Activated CD4-positive, alpha-beta T cell treated with anti-CD3 and anti-CD28 coated beads for 48 hours (primary cell): Measurements from ENCODE around the gene MEIOB.
"Not testable (repeated sequence)": the region's sequence is repeated elsewhere in the genome, so short reads cannot be mapped to it uniquely, and the experiment has no call there.

Experiments
- DNase-seq: peaks from one replicate; pipeline ENCODE4 v3.0.0-alpha.2; 2020

MEIOB gene

DNA sequence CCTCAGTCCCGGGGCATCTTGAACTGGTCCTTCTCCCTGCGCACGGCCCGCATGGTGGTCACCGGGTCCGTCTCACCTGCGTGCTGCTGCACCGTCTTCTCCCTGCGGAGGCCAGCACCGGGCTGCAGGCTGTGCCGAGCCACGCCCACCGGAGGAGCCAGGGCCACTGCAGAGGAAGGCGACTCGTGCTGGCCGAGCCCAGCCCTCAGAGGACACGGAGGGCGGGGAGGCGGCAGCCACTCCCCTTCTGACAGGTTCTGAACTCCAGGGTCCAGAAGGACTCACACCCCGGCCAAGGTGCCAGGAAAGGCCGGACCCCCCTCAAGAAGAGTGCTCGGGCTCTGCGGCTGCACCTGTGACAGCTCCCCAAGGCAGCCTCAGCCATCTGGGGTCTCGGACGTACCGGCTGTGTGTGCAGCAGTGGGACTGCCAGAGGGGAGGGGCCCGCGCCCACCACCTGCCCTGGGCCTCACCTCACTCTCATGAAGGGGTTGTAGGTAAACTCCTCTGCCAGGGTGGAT lies 62.6 kb downstream of the MEIOB start:
- no peak for DNase-seq

DNA sequence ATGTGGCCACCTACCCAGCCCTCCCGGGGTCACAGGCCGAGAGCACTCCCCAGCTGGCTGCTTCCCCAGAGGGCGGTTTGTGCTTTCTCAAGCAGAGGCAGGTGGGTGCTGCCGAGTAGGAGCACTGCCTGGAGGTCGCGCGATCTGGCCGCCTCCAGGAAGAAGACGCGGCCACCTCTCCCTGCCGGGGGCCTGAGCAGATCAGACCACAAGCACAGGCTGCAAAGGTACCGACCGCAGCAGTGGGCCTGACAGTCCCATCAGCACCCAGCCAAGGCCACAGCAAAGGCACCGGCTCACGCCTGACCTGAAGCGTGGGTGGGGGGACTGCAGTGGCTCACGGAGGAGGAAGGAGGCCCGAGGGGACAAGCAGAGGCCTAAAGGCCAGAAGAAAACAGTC lies 63.3 kb downstream of the MEIOB start:
- no peak for DNase-seq

DNA sequence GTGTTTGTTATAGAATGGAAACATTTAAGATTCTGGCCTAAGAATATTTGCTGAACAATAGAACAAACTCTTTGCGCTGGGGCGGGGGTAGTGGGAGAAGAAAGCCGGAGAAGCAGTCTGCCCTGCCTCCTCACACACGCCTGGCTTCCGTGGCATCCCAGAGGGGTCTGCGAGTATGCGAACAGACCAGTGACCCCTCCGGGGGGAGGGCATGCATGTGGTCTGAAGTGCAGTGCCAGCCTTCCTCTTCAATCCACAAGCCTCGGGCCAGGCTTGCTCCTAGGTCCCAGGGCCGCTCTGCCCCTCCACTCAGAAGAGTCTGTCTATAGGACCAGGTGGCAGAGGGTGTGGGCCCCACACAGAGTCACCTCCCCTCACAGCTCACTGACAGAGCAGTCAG lies 64.3 kb downstream of the MEIOB start:
- DNase-seq, result no peak

DNA sequence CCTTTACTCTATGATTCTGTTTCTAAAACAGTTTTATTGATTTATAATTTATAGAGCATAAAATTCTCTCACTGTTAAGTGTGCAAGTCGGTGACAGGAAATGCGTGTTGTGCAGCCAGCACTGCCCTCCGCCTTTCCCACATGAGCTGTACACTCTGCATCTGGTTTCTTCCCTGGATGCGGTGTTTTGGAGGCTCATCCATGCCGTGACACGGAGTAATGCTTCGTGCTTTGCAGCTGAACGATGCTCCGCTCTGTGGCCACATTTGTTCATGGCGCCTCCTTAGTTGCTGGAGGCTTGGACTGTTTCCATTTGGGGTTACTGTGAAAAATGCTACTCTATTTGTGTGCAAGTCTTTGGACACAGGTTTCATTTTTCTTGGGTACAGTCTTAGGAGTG lies 71.3 kb downstream of the MEIOB start:
- no peak for DNase-seq

DNA sequence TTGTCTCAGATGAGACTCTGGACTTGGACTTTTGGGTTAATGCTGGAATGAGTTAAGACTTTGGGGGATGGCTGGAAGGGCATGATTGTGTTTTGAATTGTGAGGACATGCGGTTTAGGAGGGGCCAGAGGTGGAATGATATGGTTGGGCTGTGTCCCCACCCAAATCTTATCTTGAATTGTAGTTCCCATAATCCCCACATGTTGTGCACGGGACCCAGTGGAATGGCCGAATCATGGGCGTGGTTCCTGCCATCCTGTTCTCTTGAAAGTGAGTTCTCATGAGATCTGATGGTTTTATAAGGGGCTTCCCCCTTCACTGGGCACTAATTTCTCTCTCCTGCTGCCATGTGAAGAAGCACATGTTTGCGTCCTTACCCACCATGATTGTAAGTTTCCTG lies 72.7 kb downstream of the MEIOB start:
- not testable (repeated sequence) for DNase-seq

DNA sequence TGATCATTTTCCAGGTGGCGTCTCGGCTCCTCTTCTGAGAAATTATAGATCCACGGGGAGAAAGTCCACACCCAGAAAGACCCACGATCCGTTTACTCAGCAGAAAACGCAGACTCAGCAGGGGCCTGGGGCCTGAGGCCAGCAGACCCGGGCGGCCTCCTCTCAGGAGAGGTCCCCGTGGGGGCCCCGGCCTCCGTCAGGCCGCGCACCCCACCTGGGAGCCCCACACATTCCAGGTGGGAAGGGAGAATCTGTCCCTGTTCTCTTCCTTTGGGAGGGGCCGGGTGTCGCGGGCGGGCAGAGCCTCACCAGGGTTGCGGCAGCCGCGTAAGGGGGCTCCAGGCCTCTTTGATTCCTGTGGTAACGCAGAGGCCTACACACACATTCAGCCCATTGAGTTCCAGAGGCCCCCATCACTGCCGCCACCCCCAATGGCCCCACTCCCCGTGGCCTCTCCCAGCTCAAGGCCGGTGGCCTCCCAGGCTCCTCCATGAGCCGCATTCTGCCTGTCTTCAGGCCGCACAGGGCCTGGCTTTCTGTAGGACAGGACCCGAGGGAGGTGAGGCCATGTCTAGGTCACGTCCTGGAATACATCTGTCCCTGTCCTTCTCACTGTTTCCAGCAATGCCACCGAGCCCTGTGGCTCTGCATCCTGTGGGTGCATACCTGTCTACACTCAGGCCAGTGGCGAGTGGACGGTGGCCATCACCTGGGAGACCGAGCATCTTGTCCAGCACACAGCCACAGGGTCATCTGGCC lies 76.9 kb downstream of the MEIOB start:
- no peak for DNase-seq

DNA sequence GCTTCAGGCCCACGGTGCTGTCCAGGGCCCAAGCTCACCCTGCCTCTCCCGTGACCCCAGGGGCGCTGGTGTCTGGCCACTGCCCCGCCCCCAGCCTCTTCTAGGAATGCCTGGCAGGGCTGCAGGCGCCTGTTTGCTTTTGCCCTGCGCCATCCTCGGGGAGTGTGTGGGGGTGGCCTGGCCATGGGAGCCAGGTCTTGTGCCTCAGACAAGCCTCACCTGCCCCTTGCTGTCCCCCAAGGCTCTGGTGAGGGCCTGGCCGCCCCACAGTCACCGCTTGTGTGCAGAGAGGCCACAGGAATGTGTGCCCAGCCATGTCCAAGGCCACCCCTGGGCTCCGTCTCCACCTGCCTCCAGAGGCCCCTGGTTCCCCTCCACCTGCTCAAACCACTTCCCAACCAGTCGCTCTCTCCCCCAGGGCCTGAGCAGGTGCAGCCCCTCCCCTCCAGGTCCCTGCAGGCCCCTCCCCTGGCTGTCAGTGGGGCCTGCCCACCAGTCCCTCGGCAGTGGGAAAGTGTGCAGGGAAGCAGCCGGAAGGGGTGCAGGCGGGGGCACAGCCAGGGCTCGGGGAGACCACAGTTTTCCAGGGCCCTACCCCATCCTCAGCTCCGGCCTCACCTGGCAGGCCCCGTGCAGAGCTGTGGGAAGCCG lies 77.6 kb downstream of the MEIOB start:
- no peak for DNase-seq

DNA sequence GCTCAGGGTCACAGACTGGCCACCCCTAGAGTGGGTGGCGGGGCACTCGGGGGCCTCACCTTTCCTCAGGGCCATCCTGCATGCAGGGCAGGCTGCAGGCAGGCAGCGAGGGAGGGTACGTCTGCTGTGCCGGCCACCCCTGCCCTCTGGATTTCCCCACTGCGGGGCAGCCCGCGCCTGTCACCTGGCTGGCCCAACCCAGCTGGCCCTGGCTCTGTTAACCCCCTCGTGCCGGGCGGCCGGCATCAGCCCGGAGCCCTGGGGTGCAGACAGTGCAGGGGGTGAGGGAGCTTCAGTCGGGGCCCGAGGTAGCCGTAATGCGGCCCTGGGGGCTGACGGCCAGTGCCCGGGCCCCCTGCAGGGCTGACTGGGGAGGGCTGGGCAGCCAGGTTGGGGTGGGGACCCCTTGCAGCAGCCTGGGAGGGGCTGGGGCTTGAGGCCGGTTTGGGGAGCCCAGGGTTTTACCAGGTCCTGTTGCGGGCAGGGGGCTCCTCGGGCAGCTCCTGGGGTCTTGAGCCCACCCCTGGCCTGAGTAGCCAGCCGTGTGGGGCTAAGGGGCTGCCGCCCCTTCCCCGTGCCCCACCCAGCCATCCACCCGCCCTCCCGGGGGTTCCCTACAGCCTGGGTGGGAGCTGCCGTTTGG lies 78.3 kb downstream of the MEIOB start, which contains the start of gene IGFALS:
Gene IGFALS, minus strand, starts transcription at position 128 of the 643 bp plus-strand sequence. Its CDS starts 53 bp downstream, at position 75.
- DNase-seq, result no peak

DNA sequence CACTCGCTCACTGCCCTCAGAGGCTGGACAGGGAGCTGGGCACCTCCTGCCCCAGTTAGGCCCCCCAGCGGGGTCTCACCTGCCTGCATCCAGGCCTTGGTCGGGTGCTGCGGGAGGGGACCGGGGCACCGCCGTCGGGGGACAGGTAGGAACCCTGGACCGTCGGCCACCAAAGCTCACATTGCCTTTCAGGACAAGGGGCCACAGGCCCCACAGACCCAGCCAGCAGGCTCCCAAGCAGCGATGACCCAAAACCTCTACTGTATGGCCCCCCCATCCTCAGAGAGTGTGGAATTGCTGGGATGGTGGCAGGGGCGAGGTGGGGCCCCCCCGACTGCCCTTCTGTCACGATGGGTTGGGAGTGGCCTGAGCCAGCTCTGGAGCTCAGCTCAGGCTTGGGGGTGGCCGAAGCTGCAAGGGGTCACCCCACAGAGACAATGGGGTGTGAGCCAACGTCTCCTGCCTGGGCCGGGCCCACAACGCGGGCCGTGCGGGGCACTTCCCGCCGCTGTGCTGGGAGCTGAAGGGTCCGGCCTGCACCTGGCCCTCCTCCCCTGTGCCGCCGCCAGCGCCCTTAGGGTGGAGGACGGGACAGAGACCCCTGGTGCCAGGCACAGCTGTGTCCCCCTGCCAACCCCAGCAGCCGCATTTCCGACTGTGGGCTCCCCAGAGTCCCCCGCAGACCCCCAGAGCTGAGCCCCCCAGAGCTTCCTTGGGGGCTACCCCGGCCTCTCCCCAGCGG lies 79.0 kb downstream of the MEIOB start:
- no peak for DNase-seq

DNA sequence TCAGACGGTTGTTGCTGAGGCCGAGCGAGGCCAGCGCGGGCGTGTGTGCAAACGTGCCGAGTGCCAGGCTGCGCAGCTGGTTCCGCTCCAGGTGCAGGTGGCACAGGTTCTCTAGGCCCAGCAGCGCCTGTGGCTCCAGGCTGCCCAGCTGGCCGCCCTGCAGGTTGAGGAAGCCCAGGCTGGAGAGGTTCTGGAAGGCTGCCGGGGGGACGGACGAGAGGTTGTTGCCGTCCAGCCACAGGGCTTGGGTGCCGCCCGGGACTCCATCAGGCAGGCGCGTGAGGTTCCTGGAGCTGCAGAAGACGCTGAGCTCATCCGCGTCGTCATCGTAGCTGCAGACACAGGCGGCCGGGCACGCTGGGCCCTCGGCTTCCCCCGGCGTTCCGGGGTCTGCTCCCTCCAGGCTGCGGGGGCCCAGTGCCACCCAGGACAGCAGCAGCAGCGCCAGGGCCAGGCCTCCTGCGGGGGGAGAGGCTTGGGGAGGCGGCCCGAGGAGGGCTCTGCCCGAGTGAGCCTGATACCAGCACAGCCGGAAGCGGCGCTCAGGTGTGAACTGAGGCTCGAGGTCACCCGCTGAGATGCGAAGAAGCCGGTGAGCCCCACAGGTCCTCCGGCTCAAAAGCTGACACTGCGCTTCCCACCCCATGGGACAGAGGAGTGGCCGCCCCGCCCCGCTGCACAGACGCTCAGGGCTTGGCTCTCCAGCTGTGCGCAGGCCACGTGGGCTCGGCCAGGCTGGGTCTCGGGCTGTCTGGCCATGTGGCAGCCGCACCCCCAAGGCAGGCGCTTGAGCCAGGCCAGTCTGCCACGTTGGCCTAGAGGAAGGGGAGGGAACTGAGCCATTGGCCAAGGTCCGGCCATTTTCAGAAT lies 79.8 kb downstream of the MEIOB start:
- no peak for DNase-seq

DNA sequence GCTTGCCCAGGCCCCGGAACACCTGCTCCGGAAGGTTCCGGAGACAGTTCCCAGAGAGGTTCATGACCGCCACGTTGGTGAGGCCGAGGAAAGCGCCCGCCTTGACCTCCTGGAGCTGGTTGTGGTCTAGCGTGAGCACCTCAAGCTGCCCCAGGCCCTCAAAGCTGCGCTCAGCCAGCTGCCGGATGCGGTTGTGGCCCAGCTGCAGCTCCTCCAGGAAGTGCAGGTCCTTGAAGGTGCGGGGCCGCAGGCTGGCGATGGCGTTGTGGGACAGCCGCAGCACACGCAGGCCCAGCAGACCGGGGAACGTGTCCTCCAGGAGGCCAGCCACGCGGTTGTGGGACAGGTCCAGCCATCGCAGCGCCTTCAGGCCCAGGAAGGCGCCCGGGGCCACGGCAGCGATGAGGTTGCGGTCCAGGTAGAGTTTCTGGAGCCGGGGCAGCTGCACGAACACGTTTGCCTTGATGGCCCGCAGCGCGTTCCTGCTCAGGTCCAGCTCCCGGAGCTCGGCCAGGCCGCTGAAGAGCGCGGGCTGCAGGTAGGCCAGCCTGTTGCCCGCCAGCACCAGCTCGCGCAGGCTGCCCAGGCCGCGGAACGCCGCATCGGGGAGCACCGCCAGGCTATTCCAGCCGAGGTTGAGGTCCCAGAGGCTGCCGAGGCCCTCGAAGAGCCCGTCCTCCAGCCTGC lies 80.6 kb downstream of the MEIOB start:
- DNase-seq, result no peak

DNA sequence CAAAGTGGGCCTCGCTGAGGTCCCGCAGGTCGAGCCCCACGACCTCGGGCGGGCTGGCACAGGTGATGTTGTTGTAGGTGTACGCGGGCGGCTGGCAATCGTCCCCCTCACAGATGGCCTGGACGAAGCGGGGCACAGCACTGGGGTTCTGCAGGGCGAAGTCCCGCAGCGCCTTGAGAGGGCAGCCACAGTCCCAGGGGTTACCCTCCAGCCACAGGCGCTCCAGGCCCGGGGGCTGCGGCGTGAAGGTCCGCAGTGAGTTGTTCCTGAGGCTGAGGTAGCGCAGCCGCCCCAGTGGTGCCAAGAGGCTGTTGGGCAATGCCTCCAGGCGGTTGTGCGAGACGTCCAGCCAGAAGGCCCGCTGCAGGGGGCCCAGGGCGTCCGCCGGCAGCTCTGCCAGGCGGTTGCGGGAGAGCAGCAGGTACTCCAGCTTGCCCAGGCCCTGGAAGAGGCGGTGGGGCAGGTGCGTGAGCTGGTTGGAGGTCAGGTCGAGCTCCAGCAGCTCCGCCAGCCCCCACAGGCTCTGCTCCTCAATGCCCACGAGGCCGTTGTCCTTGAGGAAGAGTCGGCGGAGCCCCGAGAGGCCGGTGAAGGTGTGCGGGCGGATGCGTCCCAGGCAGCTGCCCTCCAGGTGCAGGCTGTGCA lies 81.2 kb downstream of the MEIOB start:
- no peak for DNase-seq

DNA sequence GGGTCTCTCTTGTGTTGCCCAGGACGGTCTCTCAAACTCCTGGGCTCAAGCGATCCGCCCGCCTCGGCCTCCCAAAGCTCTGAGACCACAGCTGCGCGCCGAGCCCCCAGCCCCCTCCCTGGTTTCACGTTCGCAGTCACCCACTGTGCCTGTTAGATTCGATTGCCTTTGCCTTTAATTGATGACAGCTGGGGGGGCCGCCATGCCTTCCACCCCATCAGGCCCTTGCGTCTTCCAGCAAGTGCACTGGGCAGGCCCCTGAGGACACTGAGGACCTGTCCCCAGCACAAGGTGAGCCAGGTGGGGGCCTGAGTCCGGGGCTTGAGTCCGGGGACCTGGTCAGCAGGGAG lies 81.7 kb downstream of the MEIOB start:
- no peak for DNase-seq

DNA sequence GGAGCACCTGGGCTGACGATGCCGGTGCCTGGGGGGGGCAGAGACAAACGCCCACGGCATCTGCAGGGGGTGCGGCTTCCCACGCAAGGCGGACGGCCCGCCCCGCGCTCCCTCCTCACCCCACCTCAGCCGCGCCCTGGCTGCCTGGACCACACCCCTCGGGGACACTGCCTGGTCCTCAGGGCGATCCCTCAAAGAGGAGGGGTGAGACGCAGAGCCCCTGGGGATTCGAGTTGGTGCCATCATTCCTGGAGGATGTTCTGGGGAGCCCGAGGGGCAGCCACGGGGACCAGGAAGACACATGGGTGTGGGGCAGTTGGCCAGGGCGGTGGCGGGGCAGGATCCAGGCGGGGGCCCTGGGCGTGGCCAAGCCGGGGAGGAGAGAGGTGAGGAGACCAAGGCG lies 82.3 kb downstream of the MEIOB start:
- DNase-seq, result no peak

DNA sequence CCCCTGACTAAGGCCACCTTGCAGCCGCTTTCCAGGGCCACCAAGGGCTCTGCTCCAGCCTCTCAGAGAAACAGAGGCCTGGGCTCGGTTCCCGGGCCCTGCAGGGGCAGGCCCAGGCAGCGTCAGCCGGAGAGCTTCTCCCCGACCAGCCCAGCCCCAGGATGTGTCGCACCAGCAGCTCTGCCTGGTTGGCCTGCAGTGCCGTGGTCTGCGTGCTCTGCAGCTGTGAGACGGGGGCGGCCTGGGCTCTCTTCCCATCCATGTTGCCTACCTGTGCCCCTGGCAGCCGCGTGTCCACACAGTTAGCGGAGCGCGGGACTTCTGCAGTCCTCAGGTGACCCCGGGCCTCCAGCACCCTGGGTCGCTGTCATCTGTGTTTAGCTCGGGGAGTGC lies 83.3 kb downstream of the MEIOB start:
- DNase-seq, result peak; percentile 1

DNA sequence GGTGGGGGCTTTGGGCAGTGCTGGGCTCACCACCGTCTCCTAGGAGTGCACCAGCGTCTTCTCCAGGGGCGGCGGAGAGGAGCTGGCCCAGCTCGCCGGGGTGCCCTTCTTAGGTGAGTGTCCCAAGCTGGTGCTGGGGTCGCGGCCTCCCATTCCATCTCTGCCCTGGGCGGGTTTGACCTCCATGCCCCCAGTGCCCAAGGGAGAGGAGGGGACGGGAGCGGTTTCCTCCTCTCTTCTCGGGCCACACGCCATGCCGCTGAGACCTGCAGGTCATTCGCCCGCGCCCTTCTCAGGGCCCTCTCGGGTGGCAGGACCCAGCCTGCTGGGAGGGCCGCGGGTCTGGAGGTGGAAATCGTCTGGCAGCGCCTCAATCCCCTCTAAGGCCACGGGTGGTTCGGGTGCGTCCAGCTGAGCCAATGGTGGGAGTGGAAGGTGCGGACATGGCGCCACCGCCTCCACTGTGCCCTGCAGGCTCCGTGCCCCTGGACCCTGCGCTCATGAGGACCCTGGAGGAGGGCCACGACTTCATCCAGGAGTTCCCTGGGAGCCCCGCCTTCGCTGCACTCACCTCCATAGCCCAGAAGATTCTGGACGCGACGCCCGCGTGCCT lies 83.8 kb downstream of the MEIOB start:
- peak; percentile 1 for DNase-seq

DNA sequence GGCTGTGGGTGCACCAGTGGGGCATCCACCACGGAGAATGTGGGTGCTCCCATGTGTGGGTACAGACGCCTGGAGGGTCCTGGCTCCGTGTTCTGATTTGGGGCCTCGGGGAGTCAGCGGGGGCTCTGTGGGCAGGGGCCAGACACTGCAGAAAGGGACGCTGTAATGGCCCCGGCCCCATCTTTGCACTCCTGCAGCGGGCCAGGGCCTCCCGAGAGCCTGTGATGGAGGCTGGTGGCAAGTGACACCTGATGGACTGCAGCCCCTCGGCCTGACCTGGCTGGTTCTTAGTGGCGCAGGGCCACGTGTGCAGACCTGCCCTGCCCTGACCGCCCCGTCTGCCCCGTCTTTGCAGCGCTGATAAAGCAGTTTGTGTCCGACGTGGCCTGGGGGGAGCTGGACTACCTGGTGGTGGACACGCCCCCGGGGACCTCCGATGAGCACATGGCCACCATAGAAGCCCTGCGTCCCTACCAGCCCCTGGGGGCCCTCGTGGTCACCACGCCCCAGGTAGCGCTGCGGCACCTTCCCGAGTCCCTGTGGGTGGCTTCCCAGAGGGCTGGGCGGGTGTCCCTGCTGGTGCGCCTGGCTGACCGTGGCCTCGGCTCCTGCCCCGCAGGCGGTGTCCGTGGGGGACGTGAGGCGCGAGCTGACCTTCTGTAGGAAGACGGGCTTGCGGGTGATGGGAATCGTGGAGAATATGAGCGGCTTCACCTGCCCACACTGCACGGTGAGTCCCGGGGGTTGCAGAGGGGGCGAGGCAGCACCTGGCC lies 84.5 kb downstream of the MEIOB start:
- peak; percentile 1 for DNase-seq

DNA sequence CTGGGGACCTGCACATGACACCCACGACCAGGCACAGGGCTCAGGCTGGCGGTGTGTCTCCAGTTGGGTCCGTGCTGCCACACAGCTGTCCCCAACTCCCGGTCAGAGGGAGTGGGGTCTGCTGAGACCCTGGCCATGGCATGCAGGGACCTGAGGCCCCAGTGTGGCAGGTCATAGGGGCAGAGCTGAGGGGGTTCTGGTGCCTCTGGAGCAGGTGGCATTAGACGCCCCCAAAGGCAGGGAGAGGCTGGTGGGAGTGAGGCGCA lies 85.0 kb downstream of the MEIOB start:
- DNase-seq, result no peak

DNA sequence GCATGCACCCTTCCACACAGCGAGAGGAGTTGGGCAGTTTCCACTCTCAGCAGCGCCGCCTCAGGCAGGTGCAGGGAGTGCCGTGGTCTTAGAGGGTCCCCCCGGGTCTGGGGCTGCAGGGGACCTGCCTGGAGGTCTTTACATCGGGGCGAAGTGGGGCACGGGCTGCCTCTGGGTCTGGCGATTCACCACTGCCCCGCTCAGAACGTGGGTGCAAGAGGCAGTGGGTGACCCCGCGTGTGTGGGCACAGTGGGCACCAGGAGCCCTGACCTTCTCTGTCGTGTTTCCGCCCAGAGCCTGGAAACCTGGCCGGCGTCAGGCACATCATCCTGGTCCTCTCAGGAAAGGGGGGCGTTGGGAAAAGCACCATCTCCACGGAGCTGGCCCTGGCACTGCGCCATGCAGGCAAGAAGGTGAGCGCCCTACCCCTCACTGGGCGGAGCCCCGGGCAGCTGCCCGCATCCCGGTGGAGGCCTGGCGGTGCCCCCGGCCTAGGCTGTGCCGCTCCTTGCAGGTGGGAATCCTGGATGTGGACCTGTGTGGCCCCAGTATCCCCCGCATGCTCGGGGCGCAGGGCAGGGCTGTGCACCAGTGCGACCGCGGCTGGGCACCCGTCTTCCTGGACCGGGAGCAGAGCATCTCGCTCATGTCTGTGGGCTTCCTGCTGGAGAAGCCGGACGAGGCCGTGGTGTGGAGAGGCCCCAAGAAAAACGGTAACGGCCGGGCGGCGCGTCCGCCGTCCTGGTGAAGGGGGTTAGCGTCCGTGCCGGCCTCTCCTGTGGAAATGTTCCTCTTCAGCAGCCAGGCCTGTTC lies 85.5 kb downstream of the MEIOB start:
- DNase-seq, result no peak
